GM23338 (cell line): ENCODE results near the gene FRMD4A. TPM values are rescaled to one million over a fixed set of nuclear protein-coding genes. Genes with fewer than 3 reads are reported as not detected.

Source experiments
- ATAC-seq: fragments of 200-7000 bp; cut with Tn5 transposase; 3 replicates; pipeline ENCODE4 v1.9.1; 2020
- DNase-seq: peaks from one replicate; pipeline ENCODE4 v3.0.0-alpha.2; 2015; ENCODE audit warnings: low spot score
- H2AFZ ChIP-seq: fragments of 200-600 bp; sonication (generic); 2 replicates; pipeline ENCODE4 v1.8.0; 2016; ENCODE audit warnings: antibody characterized with exemption, mild to moderate bottlenecking, moderate library complexity
- H3F3A ChIP-seq: fragments of 200-600 bp; sonication (generic); replicated peaks from 2 replicates; pipeline ENCODE4 v1.8.0; 2017; ENCODE audit warnings: antibody characterized with exemption, mixed run types, low read depth
- H3K27ac ChIP-seq: fragments of 200-600 bp; sonication (generic); 2 replicates; pipeline ENCODE4 v1.6.1; 2016; ENCODE audit warnings: low read depth
- H3K27me3 ChIP-seq: fragments of 200-600 bp; sonication (generic); 2 replicates; pipeline ENCODE4 v1.8.0; 2016; ENCODE audit warnings: mild to moderate bottlenecking, mixed run types, moderate library complexity; ENCODE audit not compliant: insufficient read depth
- H3K36me3 ChIP-seq: fragments of 200-600 bp; sonication (generic); 2 replicates; pipeline ENCODE4 v1.8.0; 2016; ENCODE audit warnings: mild to moderate bottlenecking; ENCODE audit not compliant: insufficient read depth
- H3K4me1 ChIP-seq: fragments of 200-600 bp; sonication (generic); 2 replicates; pipeline ENCODE4 v1.8.0; 2016; ENCODE audit warnings: mild to moderate bottlenecking, moderate library complexity; ENCODE audit not compliant: insufficient read depth
- H3K4me2 ChIP-seq: fragments of 200-600 bp; sonication (generic); 2 replicates; pipeline ENCODE4 v1.7.1; 2017; ENCODE audit warnings: mixed run types
- H3K4me3 ChIP-seq: fragments of 200-600 bp; sonication (generic); 2 replicates; pipeline ENCODE4 v1.6.1; 2016; ENCODE audit warnings: mixed run types
- H3K79me2 ChIP-seq: fragments of 200-600 bp; sonication (generic); replicated peaks from 2 replicates; pipeline ENCODE4 v1.8.0; 2017; ENCODE audit warnings: mild to moderate bottlenecking; ENCODE audit not compliant: insufficient read depth
- H3K9me2 ChIP-seq: fragments of 200-600 bp; sonication (generic); 2 replicates; pipeline ENCODE4 v1.8.0; 2017; ENCODE audit not compliant: insufficient read depth
- H4K20me1 ChIP-seq: fragments of 200-600 bp; sonication (generic); replicated peaks from 2 replicates; pipeline ENCODE4 v1.8.0; 2017; ENCODE audit warnings: mild to moderate bottlenecking; ENCODE audit not compliant: insufficient read depth
- H3K27ac Mint-ChIP-seq: 2 replicates; pipeline ENCODE4 v1.8.0; 2020; ENCODE audit warnings: inconsistent platforms, mild to moderate bottlenecking, moderate library complexity, mixed read lengths
- H3K27me3 Mint-ChIP-seq: 3 replicates; pipeline ENCODE4 v1.8.0; 2022; ENCODE audit warnings: low read depth, mild to moderate bottlenecking, moderate library complexity, mixed read lengths, inconsistent platforms; ENCODE audit not compliant: insufficient read depth, poor library complexity
- H3K36me3 Mint-ChIP-seq: 3 replicates; pipeline ENCODE4 v1.8.0; 2021; ENCODE audit warnings: low read depth, mild to moderate bottlenecking, inconsistent platforms, moderate library complexity, mixed read lengths
- H3K4me1 Mint-ChIP-seq: 3 replicates; pipeline ENCODE4 v1.8.0; 2020; ENCODE audit warnings: mild to moderate bottlenecking, inconsistent platforms, mixed read lengths
- H3K4me3 Mint-ChIP-seq: 3 replicates; pipeline ENCODE4 v1.8.0; 2021; ENCODE audit warnings: moderate library complexity, mild to moderate bottlenecking, inconsistent platforms, mixed read lengths
- H3K9me3 Mint-ChIP-seq: 3 replicates; pipeline ENCODE4 v1.8.0; 2020; ENCODE audit warnings: moderate library complexity, mild to moderate bottlenecking, inconsistent platforms, mixed read lengths
- CREB1 ChIP-seq: fragments of 250-450 bp; sonication (Bioruptor Pico); IDR thresholded peaks from 2 replicates; pipeline ENCODE4 v1.5.0; 2020; ENCODE audit warnings: low read depth, mild to moderate bottlenecking, moderate library complexity
- EZH2 ChIP-seq: fragments of 200-600 bp; sonication (generic); IDR thresholded peaks from one replicate; pipeline ENCODE4 v1.8.0; 2017; ENCODE audit warnings: antibody characterized with exemption, mild to moderate bottlenecking, low read depth; ENCODE audit not compliant: unreplicated experiment
- EZH2phosphoT487 ChIP-seq: fragments of 200-600 bp; sonication (generic); IDR thresholded peaks from one replicate; pipeline ENCODE4 v1.8.1; 2018; ENCODE audit warnings: antibody characterized with exemption; ENCODE audit not compliant: unreplicated experiment
- JUNB ChIP-seq: IDR thresholded peaks from one replicate; pipeline ENCODE4 v1.6.1; 2016; ENCODE audit warnings: antibody characterized with exemption; ENCODE audit not compliant: unreplicated experiment
- NANOG ChIP-seq: IDR thresholded peaks from 2 replicates; pipeline ENCODE4 v1.6.1; 2016; ENCODE audit warnings: antibody characterized with exemption, borderline replicate concordance
- POLR2AphosphoS5 ChIP-seq: IDR thresholded peaks from 2 replicates; pipeline ENCODE4 v1.6.1; 2016; ENCODE audit warnings: antibody characterized with exemption, low read depth
- STAT1 ChIP-seq: IDR thresholded peaks from one replicate; pipeline ENCODE4 v1.6.1; 2016; ENCODE audit warnings: antibody characterized with exemption; ENCODE audit not compliant: unreplicated experiment
- ZNF114 ChIP-seq: fragments of 250-450 bp; sonication (Bioruptor Pico); IDR thresholded peaks from 2 replicates; pipeline ENCODE4 v1.5.0; 2020; ENCODE audit warnings: mild to moderate bottlenecking, moderate library complexity
- ZNF331 ChIP-seq: fragments of 250-450 bp; sonication (Bioruptor Pico); IDR thresholded peaks from 2 replicates; pipeline ENCODE4 v1.5.0; 2020; ENCODE audit warnings: low read depth, mild to moderate bottlenecking, moderate library complexity
- polyA plus RNA-seq: library from polyadenylated mRNA; unstranded; fragments of >200 nt; fragmentation: Nextera tagmentation; extraction: Ambion mirVana; gene quantifications from 2 replicates; pipeline ENCODE4 v1.2.1, GENCODE V29; 2016
- total RNA-seq: library from RNA; depleted of rRNA; stranded (reverse); fragments of >200 nt; shearing (Covaris generic); gene quantifications from 2 replicates; pipeline ENCODE4 v1.2.3, GENCODE V29; 2014
- TF ChIP-seq, protein P1 (sequence below), 2 experiments: fragments of 200-600 bp in 1 of 2; sonication (generic) in 1 of 2; conservative IDR thresholded peaks; 2 replicates each; pipeline versions ENCODE4 v1.5.1 to v1.6.1; 2016 to 2017; ENCODE audit warnings: antibody characterized with exemption in 2 of 2, low read depth in 2 of 2, mild to moderate bottlenecking in 2 of 2, moderate library complexity in 1 of 2
- TF ChIP-seq, protein P2 (sequence below): IDR thresholded peaks from 2 replicates; pipeline ENCODE4 v1.6.1; 2016; ENCODE audit warnings: antibody characterized with exemption
- TF ChIP-seq, protein P3 (sequence below): IDR thresholded peaks from one replicate; pipeline ENCODE4 v1.6.1; 2018; ENCODE audit warnings: antibody characterized with exemption; ENCODE audit not compliant: unreplicated experiment
- TF ChIP-seq, protein P4 (sequence below): fragments of 250-450 bp; sonication (Bioruptor Pico); IDR thresholded peaks from 2 replicates; pipeline ENCODE4 v1.5.0; 2020; ENCODE audit warnings: mild to moderate bottlenecking, moderate library complexity

The FRMD4A gene
- total and polyA plus RNA-seq, 2 experiments from 2014 or later: 14.0 to 20.1 TPM

DNA sequence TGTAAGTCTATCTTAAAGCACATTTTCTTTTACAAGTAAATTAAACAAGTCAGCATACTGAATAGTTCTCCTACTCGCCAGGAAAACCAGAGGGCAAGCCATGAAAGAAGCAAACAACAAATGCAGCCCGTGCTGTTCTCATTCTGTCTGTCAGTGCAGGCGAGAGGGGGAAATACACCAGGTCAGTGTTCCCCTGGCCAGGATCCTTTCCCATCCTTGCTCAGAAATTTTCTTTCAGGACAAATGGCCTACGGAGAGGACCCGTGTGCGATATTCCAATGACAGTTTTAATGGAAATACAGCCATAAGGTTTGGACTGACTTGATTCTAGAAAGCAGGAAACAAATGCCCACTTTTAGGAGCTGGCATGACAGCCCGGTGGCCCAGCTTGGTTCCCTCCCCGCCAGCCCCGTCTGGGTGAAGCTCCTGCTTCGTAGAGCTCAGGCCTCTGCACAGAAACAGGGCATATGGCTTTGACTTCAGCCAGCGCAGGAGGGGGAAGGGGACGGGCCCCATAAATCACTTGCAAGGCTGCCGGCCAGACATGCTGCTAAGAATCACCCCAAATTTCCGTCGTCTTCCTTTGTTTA, 67.8 kb downstream of the FRMD4A start:
- Histone ChIP-seq H3F3A (no peaks in the 10 kb centered on the region), H3K9me2 (0 out of 2 replicates have a peak, but pooled peaks cover 2% of the 10 kb centered on the region), H3K4me2 (no peak overlapping the region), H3K36me3 (no peaks in the 10 kb centered on the region), H3K27ac (no peak overlapping the region), H3K4me1 (no peaks in the 10 kb centered on the region), H2AFZ (peak overlapping the region; percentile 90), H3K27me3 (no peaks in the 10 kb centered on the region), H3K79me2 (no peaks in the 10 kb centered on the region), H4K20me1 (no peaks in the 10 kb centered on the region), H3K4me3 (no peak overlapping the region)
- TF ChIP-seq ZNF331 (CRISPR knock-in tag): no peak
- no peak for TF ChIP-seq STAT1
- no peak for TF ChIP-seq NANOG
- no peak for TF ChIP-seq CREB1 (CRISPR knock-in tag)
- TF ChIP-seq, protein P1, sequence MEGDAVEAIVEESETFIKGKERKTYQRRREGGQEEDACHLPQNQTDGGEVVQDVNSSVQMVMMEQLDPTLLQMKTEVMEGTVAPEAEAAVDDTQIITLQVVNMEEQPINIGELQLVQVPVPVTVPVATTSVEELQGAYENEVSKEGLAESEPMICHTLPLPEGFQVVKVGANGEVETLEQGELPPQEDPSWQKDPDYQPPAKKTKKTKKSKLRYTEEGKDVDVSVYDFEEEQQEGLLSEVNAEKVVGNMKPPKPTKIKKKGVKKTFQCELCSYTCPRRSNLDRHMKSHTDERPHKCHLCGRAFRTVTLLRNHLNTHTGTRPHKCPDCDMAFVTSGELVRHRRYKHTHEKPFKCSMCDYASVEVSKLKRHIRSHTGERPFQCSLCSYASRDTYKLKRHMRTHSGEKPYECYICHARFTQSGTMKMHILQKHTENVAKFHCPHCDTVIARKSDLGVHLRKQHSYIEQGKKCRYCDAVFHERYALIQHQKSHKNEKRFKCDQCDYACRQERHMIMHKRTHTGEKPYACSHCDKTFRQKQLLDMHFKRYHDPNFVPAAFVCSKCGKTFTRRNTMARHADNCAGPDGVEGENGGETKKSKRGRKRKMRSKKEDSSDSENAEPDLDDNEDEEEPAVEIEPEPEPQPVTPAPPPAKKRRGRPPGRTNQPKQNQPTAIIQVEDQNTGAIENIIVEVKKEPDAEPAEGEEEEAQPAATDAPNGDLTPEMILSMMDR (conservative IDR thresholded peaks at IDR 0.05; ENCODE audit: low read depth in 2 of 2): no peak
- TF ChIP-seq, protein P2, sequence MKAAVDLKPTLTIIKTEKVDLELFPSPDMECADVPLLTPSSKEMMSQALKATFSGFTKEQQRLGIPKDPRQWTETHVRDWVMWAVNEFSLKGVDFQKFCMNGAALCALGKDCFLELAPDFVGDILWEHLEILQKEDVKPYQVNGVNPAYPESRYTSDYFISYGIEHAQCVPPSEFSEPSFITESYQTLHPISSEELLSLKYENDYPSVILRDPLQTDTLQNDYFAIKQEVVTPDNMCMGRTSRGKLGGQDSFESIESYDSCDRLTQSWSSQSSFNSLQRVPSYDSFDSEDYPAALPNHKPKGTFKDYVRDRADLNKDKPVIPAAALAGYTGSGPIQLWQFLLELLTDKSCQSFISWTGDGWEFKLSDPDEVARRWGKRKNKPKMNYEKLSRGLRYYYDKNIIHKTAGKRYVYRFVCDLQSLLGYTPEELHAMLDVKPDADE: no peak
- no peak for TF ChIP-seq EZH2
- TF ChIP-seq, protein P3, sequence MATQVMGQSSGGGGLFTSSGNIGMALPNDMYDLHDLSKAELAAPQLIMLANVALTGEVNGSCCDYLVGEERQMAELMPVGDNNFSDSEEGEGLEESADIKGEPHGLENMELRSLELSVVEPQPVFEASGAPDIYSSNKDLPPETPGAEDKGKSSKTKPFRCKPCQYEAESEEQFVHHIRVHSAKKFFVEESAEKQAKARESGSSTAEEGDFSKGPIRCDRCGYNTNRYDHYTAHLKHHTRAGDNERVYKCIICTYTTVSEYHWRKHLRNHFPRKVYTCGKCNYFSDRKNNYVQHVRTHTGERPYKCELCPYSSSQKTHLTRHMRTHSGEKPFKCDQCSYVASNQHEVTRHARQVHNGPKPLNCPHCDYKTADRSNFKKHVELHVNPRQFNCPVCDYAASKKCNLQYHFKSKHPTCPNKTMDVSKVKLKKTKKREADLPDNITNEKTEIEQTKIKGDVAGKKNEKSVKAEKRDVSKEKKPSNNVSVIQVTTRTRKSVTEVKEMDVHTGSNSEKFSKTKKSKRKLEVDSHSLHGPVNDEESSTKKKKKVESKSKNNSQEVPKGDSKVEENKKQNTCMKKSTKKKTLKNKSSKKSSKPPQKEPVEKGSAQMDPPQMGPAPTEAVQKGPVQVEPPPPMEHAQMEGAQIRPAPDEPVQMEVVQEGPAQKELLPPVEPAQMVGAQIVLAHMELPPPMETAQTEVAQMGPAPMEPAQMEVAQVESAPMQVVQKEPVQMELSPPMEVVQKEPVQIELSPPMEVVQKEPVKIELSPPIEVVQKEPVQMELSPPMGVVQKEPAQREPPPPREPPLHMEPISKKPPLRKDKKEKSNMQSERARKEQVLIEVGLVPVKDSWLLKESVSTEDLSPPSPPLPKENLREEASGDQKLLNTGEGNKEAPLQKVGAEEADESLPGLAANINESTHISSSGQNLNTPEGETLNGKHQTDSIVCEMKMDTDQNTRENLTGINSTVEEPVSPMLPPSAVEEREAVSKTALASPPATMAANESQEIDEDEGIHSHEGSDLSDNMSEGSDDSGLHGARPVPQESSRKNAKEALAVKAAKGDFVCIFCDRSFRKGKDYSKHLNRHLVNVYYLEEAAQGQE: no peak
- TF ChIP-seq, protein P4, sequence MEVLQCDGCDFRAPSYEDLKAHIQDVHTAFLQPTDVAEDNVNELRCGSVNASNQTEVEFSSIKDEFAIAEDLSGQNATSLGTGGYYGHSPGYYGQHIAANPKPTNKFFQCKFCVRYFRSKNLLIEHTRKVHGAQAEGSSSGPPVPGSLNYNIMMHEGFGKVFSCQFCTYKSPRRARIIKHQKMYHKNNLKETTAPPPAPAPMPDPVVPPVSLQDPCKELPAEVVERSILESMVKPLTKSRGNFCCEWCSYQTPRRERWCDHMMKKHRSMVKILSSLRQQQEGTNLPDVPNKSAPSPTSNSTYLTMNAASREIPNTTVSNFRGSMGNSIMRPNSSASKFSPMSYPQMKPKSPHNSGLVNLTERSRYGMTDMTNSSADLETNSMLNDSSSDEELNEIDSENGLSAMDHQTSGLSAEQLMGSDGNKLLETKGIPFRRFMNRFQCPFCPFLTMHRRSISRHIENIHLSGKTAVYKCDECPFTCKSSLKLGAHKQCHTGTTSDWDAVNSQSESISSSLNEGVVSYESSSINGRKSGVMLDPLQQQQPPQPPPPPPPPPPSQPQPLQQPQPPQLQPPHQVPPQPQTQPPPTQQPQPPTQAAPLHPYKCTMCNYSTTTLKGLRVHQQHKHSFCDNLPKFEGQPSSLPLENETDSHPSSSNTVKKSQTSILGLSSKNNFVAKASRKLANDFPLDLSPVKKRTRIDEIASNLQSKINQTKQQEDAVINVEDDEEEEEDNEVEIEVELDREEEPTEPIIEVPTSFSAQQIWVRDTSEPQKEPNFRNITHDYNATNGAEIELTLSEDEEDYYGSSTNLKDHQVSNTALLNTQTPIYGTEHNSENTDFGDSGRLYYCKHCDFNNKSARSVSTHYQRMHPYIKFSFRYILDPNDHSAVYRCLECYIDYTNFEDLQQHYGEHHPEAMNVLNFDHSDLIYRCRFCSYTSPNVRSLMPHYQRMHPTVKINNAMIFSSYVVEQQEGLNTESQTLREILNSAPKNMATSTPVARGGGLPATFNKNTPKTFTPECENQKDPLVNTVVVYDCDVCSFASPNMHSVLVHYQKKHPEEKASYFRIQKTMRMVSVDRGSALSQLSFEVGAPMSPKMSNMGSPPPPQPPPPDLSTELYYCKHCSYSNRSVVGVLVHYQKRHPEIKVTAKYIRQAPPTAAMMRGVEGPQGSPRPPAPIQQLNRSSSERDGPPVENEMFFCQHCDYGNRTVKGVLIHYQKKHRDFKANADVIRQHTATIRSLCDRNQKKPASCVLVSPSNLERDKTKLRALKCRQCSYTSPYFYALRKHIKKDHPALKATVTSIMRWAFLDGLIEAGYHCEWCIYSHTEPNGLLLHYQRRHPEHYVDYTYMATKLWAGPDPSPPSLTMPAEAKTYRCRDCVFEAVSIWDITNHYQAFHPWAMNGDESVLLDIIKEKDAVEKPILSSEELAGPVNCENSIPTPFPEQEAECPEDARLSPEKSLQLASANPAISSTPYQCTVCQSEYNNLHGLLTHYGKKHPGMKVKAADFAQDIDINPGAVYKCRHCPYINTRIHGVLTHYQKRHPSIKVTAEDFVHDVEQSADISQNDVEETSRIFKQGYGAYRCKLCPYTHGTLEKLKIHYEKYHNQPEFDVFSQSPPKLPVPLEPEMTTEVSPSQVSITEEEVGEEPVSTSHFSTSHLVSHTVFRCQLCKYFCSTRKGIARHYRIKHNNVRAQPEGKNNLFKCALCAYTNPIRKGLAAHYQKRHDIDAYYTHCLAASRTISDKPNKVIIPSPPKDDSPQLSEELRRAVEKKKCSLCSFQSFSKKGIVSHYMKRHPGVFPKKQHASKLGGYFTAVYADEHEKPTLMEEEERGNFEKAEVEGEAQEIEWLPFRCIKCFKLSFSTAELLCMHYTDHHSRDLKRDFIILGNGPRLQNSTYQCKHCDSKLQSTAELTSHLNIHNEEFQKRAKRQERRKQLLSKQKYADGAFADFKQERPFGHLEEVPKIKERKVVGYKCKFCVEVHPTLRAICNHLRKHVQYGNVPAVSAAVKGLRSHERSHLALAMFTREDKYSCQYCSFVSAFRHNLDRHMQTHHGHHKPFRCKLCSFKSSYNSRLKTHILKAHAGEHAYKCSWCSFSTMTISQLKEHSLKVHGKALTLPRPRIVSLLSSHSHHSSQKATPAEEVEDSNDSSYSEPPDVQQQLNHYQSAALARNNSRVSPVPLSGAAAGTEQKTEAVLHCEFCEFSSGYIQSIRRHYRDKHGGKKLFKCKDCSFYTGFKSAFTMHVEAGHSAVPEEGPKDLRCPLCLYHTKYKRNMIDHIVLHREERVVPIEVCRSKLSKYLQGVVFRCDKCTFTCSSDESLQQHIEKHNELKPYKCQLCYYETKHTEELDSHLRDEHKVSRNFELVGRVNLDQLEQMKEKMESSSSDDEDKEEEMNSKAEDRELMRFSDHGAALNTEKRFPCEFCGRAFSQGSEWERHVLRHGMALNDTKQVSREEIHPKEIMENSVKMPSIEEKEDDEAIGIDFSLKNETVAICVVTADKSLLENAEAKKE (CRISPR knock-in tag): no peak
- TF ChIP-seq ZNF114 (CRISPR knock-in tag): no peak
- no peak for TF ChIP-seq EZH2phosphoT487
- TF ChIP-seq POLR2AphosphoS5: no peak
- TF ChIP-seq JUNB: no peak
- DNase-seq: no peak
- Mint-ChIP-seq H3K4me3 (no peak overlapping the region), H3K9me3 (peaks cover 2% of the 10 kb centered on the region; the same call in 1 of the 3 replicates), H3K36me3 (no peaks in the 10 kb centered on the region), H3K4me1 (no peaks in the 10 kb centered on the region), H3K27ac (no peak overlapping the region), H3K27me3 (no peaks in the 10 kb centered on the region)
- ATAC-seq: no peak
